Activated CD8-positive, alpha-beta T cell treated with anti-CD3 and anti-CD28 coated beads for 36 hours (primary cell): ENCODE data around the gene MDFIC2. TPM values are rescaled to one million over a fixed set of nuclear protein-coding genes. Genes with fewer than 3 reads are reported as not detected.

Source experiments
- ATAC-seq: fragments of 200-7000 bp; cut with Tn5 transposase; one replicate; pipeline ENCODE4 v1.10.0; 2021; ENCODE audit warnings: mild to moderate bottlenecking, moderate library complexity
- CTCF ChIA-PET: fragments of 350-600 bp; sonication (Branson Sonifier 250); formaldehyde crosslinking; loops from one replicate; lab custom pipeline; 2021; ENCODE audit warnings: antibody characterized with exemption; lab: Charles Lee
- POLR2A ChIA-PET: fragments of 350-600 bp; sonication (Branson Sonifier 250); formaldehyde crosslinking; loops from one replicate; lab custom pipeline; 2021; ENCODE audit warnings: antibody characterized with exemption; lab: Charles Lee
- DNase-seq: peaks from one replicate; pipeline ENCODE4 v3.0.0-alpha.2; 2020
- H3K27ac Mint-ChIP-seq: one replicate; pipeline ENCODE4 v1.8.0; 2021; ENCODE audit warnings: mild to moderate bottlenecking, mixed read lengths
- H3K27me3 Mint-ChIP-seq: one replicate; pipeline ENCODE4 v1.8.0; 2021; ENCODE audit warnings: mixed read lengths
- H3K36me3 Mint-ChIP-seq: one replicate; pipeline ENCODE4 v1.8.0; 2021; ENCODE audit warnings: low read depth, mixed read lengths
- H3K4me1 Mint-ChIP-seq: one replicate; pipeline ENCODE4 v1.8.0; 2021; ENCODE audit warnings: low read depth, mixed read lengths
- H3K4me3 Mint-ChIP-seq: one replicate; pipeline ENCODE4 v1.8.0; 2021; ENCODE audit warnings: mild to moderate bottlenecking, moderate library complexity, mixed read lengths
- H3K9me3 Mint-ChIP-seq: one replicate; pipeline ENCODE4 v1.8.0; 2021; ENCODE audit warnings: mixed read lengths
- intact Hi-C: fragments of 100-400 bp; cut with micrococcal nuclease; formaldehyde crosslinking; loops from one replicate; pipeline ENCODE4 v1.10.0; 2022
- total RNA-seq, 2 experiments: library from RNA; stranded (reverse); gene quantifications; one replicate each; pipeline ENCODE4 v1.2.3, GENCODE V29; 2021
- TF ChIP-seq, protein P1 (sequence below): fragments of 200-600 bp; IDR thresholded peaks from one replicate; pipeline ENCODE4 v1.8.0; 2022; ENCODE audit warnings: antibody characterized with exemption, mild to moderate bottlenecking

Gene MDFIC2
- total RNA-seq, 2 experiments from 2014 or later: not detected

GRCh38 chr3:70233112-70233511 is 79.3 kb downstream of the MDFIC2 start:
- POLR2A ChIA-PET: no interaction called here
- CTCF ChIA-PET: no interaction called here
- H3K4me3 Mint-ChIP-seq: no peak overlapping the region

GRCh38 chr3:70231266-70231701 is 81.2 kb downstream of the MDFIC2 start:
- no peak for DNase-seq
- no peaks in the 10 kb centered on the region for H3K4me1 Mint-ChIP-seq
- no peaks in the 10 kb centered on the region for H3K36me3 Mint-ChIP-seq
- no peak overlapping the region for H3K4me3 Mint-ChIP-seq
- ChIA-PET CTCF (interaction anchor here (1.3 kb wide), 1 partner anchor 9 kb away, joined by 3 read pairs; no protein-coding TSS in a partner anchor), POLR2A (no interaction called here)
- no peak overlapping the region for H3K27ac Mint-ChIP-seq
- TF ChIP-seq, protein P1, sequence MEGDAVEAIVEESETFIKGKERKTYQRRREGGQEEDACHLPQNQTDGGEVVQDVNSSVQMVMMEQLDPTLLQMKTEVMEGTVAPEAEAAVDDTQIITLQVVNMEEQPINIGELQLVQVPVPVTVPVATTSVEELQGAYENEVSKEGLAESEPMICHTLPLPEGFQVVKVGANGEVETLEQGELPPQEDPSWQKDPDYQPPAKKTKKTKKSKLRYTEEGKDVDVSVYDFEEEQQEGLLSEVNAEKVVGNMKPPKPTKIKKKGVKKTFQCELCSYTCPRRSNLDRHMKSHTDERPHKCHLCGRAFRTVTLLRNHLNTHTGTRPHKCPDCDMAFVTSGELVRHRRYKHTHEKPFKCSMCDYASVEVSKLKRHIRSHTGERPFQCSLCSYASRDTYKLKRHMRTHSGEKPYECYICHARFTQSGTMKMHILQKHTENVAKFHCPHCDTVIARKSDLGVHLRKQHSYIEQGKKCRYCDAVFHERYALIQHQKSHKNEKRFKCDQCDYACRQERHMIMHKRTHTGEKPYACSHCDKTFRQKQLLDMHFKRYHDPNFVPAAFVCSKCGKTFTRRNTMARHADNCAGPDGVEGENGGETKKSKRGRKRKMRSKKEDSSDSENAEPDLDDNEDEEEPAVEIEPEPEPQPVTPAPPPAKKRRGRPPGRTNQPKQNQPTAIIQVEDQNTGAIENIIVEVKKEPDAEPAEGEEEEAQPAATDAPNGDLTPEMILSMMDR: no peak
- no peaks in the 10 kb centered on the region for H3K27me3 Mint-ChIP-seq
- intact Hi-C loops: no loop called here
- ATAC-seq: no peak
- H3K9me3 Mint-ChIP-seq: no peaks in the 10 kb centered on the region

More at GRCh38 chr3:70233112-70233511, 79.3 kb downstream of the MDFIC2 start:
- Mint-ChIP-seq H3K27ac (no peak overlapping the region), H3K36me3 (no peaks in the 10 kb centered on the region), H3K27me3 (no peaks in the 10 kb centered on the region), H3K4me1 (no peaks in the 10 kb centered on the region), H3K9me3 (no peaks in the 10 kb centered on the region)
- ATAC-seq: no peak
- TF ChIP-seq, protein P1: no peak
- no peak for DNase-seq
- intact Hi-C loops: no loop called here

GRCh38 chr3:70227437-70227836 is 85.0 kb downstream of the MDFIC2 start:
- H3K27ac Mint-ChIP-seq: no peak overlapping the region
- intact Hi-C loops: no loop called here
- no peak overlapping the region for H3K4me3 Mint-ChIP-seq
- no peak for ATAC-seq
- ChIA-PET POLR2A (no interaction called here), CTCF (no interaction called here)
- TF ChIP-seq, protein P1: no peak
- no peaks in the 10 kb centered on the region for H3K9me3 Mint-ChIP-seq
- no peak for DNase-seq
- no peaks in the 10 kb centered on the region for H3K36me3 Mint-ChIP-seq
- no peaks in the 10 kb centered on the region for H3K4me1 Mint-ChIP-seq
- H3K27me3 Mint-ChIP-seq: no peaks in the 10 kb centered on the region

GRCh38 chr3:70225146-70225545 is 87.3 kb downstream of the MDFIC2 start:
- no peaks in the 10 kb centered on the region for H3K36me3 Mint-ChIP-seq
- DNase-seq: no peak
- POLR2A ChIA-PET: no interaction called here
- no peaks in the 10 kb centered on the region for H3K4me1 Mint-ChIP-seq
- CTCF ChIA-PET: no interaction called here
- intact Hi-C loops: no loop called here
- H3K27me3 Mint-ChIP-seq: no peaks in the 10 kb centered on the region
- no peak overlapping the region for H3K27ac Mint-ChIP-seq
- ATAC-seq: no peak
- TF ChIP-seq, protein P1: no peak
- H3K4me3 Mint-ChIP-seq: no peak overlapping the region
- H3K9me3 Mint-ChIP-seq: no peaks in the 10 kb centered on the region

DNA sequence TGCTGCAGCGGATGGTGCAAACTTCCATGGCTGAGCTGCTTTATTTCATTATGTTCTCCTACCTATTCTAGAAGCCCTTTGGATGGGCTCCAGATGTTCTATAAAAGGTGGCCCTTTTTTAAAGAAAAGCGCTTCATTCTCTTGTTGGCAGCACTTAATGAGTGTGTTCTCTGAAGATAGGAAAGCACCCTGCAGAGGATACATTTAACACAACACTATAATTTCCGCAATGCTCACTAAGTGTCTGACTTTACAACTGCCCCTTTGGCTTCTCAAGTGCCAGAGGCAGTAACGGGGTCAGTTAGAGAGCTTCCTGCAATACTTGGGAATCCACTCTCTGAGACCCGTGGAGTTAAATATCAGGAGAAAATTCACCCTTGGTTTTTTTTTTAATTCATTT is 88.1 kb downstream of the MDFIC2 start:
- H3K36me3 Mint-ChIP-seq: no peaks in the 10 kb centered on the region
- no peaks in the 10 kb centered on the region for H3K4me1 Mint-ChIP-seq
- DNase-seq (no peak), ATAC-seq (no peak)
- H3K9me3 Mint-ChIP-seq: no peaks in the 10 kb centered on the region
- ChIA-PET POLR2A (no interaction called here), CTCF (no interaction called here)
- no peak overlapping the region for H3K4me3 Mint-ChIP-seq
- intact Hi-C loops: no loop called here
- TF ChIP-seq, protein P1: no peak
- no peak overlapping the region for H3K27ac Mint-ChIP-seq
- H3K27me3 Mint-ChIP-seq: no peaks in the 10 kb centered on the region
